Endodermal cell (in vitro differentiated cells): ENCODE measurements around the gene EZH2. TPM values are rescaled to one million over a fixed set of nuclear protein-coding genes. Genes with fewer than 3 reads are reported as not detected.

Experiments used
- DNase-seq: peaks from one replicate; pipeline ENCODE4 v3.0.0-alpha.2; 2017
- H3K27ac ChIP-seq: 2 replicates; pipeline ENCODE4 v1.5.1; 2013; ENCODE audit warnings: mild to moderate bottlenecking, low read depth, low read length, moderate library complexity
- H3K27me3 ChIP-seq: 2 replicates; pipeline ENCODE4 v1.6.1; 2013; ENCODE audit warnings: mild to moderate bottlenecking, low read length, moderate library complexity; ENCODE audit not compliant: insufficient read depth, control insufficient read depth, poor library complexity, severe bottlenecking
- H3K36me3 ChIP-seq: 2 replicates; pipeline ENCODE4 v1.7.0; 2013; ENCODE audit warnings: mild to moderate bottlenecking, low read length, moderate library complexity; ENCODE audit not compliant: control insufficient read depth, insufficient read depth
- H3K4me1 ChIP-seq: one replicate; pipeline ENCODE4 v1.7.0; 2013; ENCODE audit warnings: low read length; ENCODE audit not compliant: control insufficient read depth, insufficient read depth
- H3K4me3 ChIP-seq: 2 replicates; pipeline ENCODE4 v1.5.1; 2013; ENCODE audit warnings: mild to moderate bottlenecking, low read length, moderate library complexity
- H3K9ac ChIP-seq: 2 replicates; pipeline ENCODE4 v1.6.1; 2013; ENCODE audit warnings: mild to moderate bottlenecking, low read length, moderate library complexity; ENCODE audit not compliant: poor library complexity, severe bottlenecking; ENCODE audit errors: extremely low read depth
- H3K9me3 ChIP-seq: 2 replicates; pipeline ENCODE4 v1.6.1; 2013; ENCODE audit warnings: mild to moderate bottlenecking, low read length, moderate library complexity; ENCODE audit not compliant: control insufficient read depth
- H3K27ac Mint-ChIP-seq: 2 replicates; pipeline ENCODE4 v1.8.0; 2020; ENCODE audit warnings: mixed read lengths
- H3K27me3 Mint-ChIP-seq: 2 replicates; pipeline ENCODE4 v1.8.0; 2021; ENCODE audit warnings: mild to moderate bottlenecking, mixed read lengths; ENCODE audit not compliant: insufficient read depth
- H3K36me3 Mint-ChIP-seq: 2 replicates; pipeline ENCODE4 v1.8.0; 2020; ENCODE audit warnings: low read depth, mixed read lengths
- H3K4me1 Mint-ChIP-seq: 2 replicates; pipeline ENCODE4 v1.8.0; 2020; ENCODE audit warnings: mixed read lengths
- H3K4me3 Mint-ChIP-seq: 2 replicates; pipeline ENCODE4 v1.8.0; 2020; ENCODE audit warnings: mild to moderate bottlenecking, moderate library complexity, mixed read lengths
- H3K9me3 Mint-ChIP-seq: 2 replicates; pipeline ENCODE4 v1.8.0; 2020; ENCODE audit warnings: mild to moderate bottlenecking, mixed read lengths
- WGBS, 2 experiments: methylation state at CpG; one replicate each; pipeline versions ENCODE4 v1.1.5 to v1.1.7; 2013; ENCODE audit warnings: missing lambda C conversion rate in 2 of 2, mixed read lengths in 1 of 2; ENCODE audit not compliant: insufficient coverage in 1 of 2, insufficient read length in 1 of 2; 5-methylcytosine and 5-hydroxymethylcytosine counted together
- total RNA-seq, 2 donors: library from RNA; stranded (reverse); fragmentation: NEBNext Ultra II Directional in 1 of 2; extraction: Animal tissue kit (Norgen Biotek cat#: 25700) in 1 of 2; gene quantifications; 2 replicates in 1 of 2; 3 replicates in 1 of 2; pipeline ENCODE4 v1.2.1, GENCODE V29; 2021
- TF ChIP-seq, protein P1 (sequence below): fragments of 200-600 bp; sonication (generic); conservative IDR thresholded peaks from 2 replicates; pipeline ENCODE4 v1.5.0; 2021; ENCODE audit warnings: antibody characterized with exemption, mild to moderate bottlenecking

EZH2 gene
- total RNA-seq, 2 donors from 2014 or later: 40.2 to 46.0 TPM

DNA sequence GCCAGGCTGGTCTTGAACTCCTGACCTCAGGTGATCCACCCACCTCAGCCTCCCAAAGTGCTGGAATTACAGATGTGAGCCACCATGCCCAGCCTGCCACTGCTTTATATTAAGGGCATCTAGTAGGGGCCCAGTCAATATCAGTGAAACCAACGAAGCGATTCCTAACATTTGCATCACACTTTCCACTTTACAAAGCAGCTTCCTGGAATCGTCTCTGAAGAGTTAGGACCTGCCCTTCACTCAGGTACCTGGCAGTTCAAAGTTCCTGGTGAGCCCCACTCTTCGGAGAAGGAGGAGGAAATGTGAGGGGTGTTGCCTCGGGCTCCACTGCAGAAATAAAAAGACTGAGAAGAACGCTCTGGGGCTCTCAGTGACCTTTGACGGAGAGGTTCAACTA lies 31.1 kb upstream of the EZH2 start:
- no peak for DNase-seq
- H3K27me3 ChIP-seq: no peaks in the 10 kb centered on the region
- Mint-ChIP-seq H3K4me1 (no peaks in the 10 kb centered on the region), H3K9me3 (no peaks in the 10 kb centered on the region), H3K36me3 (no peaks in the 10 kb centered on the region), H3K4me3 (no peak overlapping the region), H3K27me3 (no peaks in the 10 kb centered on the region), H3K27ac (no peak overlapping the region)
- H3K27ac ChIP-seq: no peak overlapping the region
- TF ChIP-seq, protein P1, sequence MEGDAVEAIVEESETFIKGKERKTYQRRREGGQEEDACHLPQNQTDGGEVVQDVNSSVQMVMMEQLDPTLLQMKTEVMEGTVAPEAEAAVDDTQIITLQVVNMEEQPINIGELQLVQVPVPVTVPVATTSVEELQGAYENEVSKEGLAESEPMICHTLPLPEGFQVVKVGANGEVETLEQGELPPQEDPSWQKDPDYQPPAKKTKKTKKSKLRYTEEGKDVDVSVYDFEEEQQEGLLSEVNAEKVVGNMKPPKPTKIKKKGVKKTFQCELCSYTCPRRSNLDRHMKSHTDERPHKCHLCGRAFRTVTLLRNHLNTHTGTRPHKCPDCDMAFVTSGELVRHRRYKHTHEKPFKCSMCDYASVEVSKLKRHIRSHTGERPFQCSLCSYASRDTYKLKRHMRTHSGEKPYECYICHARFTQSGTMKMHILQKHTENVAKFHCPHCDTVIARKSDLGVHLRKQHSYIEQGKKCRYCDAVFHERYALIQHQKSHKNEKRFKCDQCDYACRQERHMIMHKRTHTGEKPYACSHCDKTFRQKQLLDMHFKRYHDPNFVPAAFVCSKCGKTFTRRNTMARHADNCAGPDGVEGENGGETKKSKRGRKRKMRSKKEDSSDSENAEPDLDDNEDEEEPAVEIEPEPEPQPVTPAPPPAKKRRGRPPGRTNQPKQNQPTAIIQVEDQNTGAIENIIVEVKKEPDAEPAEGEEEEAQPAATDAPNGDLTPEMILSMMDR: no peak
- H3K4me3 ChIP-seq: no peak overlapping the region
- no peaks in the 10 kb centered on the region for H3K4me1 ChIP-seq
- H3K9ac ChIP-seq: no peak overlapping the region
- H3K9me3 ChIP-seq: no peaks in the 10 kb centered on the region
- 88 to 100% methylated on average over 2 to 7 of the region's 7 CpGs for WGBS, 2 experiments
- H3K36me3 ChIP-seq: no peaks in the 10 kb centered on the region

DNA sequence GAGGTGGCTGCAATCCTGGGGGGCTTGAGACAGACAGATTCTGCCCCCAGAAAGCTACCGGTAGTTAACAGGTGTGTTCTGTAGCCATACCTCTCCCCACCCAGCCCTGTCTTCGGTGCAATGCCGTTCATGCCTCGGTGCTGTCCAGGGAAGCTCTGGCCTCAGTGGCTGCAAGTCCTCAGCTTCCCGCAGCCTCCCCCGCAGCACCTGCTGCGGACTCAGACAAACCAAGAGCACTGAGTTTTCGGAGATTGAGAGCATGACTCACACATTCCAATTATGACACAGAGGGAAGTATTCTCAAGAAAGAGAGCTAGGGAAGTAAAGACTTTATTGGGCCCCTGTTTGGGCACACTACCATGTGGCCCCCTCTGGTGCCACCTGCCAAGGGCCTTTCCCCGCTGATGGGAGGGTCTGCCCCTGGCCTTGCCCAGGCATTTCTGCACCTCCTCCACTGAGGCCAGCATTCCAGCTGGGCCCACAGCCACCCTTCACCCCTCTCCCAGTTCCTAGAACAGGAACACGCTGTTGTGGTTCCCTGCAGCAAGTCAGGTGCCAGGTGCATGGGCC lies 30.2 kb upstream of the EZH2 start:
- no peaks in the 10 kb centered on the region for H3K27me3 Mint-ChIP-seq
- no peaks in the 10 kb centered on the region for H3K9me3 Mint-ChIP-seq
- Histone ChIP-seq H3K27ac (no peak overlapping the region), H3K27me3 (no peaks in the 10 kb centered on the region), H3K36me3 (no peaks in the 10 kb centered on the region), H3K9me3 (no peaks in the 10 kb centered on the region), H3K9ac (no peak overlapping the region), H3K4me3 (no peak overlapping the region), H3K4me1 (no peaks in the 10 kb centered on the region)
- H3K4me1 Mint-ChIP-seq: no peaks in the 10 kb centered on the region
- WGBS, 2 experiments: 72 to 88% methylated on average over 5 to 10 of the region's 10 CpGs
- no peak overlapping the region for H3K4me3 Mint-ChIP-seq
- DNase-seq: no peak
- no peak overlapping the region for H3K27ac Mint-ChIP-seq
- H3K36me3 Mint-ChIP-seq: no peaks in the 10 kb centered on the region
- TF ChIP-seq, protein P1: no peak

DNA sequence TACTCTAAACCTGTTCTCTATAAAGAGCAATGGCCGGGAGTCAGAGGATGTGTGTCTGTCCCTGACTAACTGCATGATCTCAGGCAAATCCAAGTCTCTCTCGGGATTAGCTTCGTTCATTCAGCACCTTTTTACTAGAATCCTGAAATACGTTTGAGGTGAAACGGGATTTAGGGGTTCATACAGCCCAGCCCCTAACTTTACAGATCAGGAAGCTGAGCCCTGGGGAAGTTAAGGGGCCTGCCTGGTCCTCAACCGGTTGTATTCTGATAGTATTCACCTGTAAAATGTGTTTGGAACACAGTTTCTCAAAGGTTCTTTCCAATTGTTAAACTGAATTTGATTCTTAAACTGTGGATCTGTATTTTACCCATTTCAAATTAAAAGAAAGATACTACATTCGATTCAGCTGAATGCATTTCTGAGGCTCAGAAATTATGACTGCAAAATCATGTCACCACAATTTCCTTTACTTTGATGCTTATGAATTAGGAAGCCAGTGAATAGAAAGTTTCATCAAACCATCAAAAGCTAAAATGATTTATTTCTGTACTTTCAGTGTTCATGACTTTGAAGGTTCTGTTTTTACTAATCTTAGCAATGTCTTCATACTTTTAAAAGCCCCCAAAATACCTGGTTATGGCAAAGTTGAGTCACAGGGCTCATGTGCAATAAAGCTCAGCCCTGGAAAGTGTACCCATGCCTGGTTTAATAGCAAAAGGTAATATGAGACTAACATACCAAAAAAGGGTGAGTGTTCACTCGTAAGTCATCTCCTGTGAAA lies 28.9 kb upstream of the EZH2 start:
- Histone ChIP-seq H3K9ac (no peak overlapping the region), H3K4me3 (no peak overlapping the region), H3K9me3 (no peaks in the 10 kb centered on the region), H3K27ac (no peak overlapping the region), H3K4me1 (no peaks in the 10 kb centered on the region), H3K36me3 (no peaks in the 10 kb centered on the region), H3K27me3 (no peaks in the 10 kb centered on the region)
- no peaks in the 10 kb centered on the region for H3K9me3 Mint-ChIP-seq
- H3K36me3 Mint-ChIP-seq: no peaks in the 10 kb centered on the region
- TF ChIP-seq, protein P1: no peak
- no peaks in the 10 kb centered on the region for H3K27me3 Mint-ChIP-seq
- DNase-seq: no peak
- H3K4me3 Mint-ChIP-seq: no peak overlapping the region
- no peak overlapping the region for H3K27ac Mint-ChIP-seq
- peaks cover 11% of the 10 kb centered on the region for H3K4me1 Mint-ChIP-seq
- WGBS, 2 experiments: 88 to 96% methylated on average over 7 to 8 of the region's 8 CpGs
